Stimulated activated CD8-positive, alpha-beta memory T cell treated with anti-CD3 and anti-CD28 coated beads, Interleukin-4, amount 100 ng/mL, for 1 hour (primary cell): Measurements from ENCODE around the gene IFNA13.
"Not testable (repeated sequence)": the region's sequence is repeated elsewhere in the genome, so short reads cannot be mapped to it uniquely, and the experiment has no call there.

Experiments
- DNase-seq, 2 donors: peaks; one replicate each; pipeline ENCODE4 v3.0.0-alpha.2; 2020; ENCODE audit warnings: low read depth in 2 of 2, low spot score in 1 of 2

The IFNA13 gene

DNA sequence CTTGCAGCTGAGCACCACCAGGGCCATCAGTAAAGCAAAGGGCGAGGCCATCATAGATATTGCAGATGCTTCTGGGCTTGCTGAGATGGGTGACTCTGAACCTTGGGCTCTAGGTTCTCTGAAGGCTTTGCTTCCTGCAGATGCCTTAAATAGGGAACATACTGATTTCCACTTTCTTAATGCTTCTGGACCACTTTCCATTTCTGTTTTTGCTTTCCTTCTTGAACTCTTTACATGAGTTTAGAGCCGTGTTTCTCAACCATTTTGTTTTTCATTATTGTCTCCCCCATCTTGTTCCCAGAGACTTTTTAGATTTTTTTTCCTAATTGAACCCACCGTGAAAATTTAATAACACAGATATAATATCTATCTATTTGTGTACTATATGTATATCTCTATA lies at the start of gene IFNA13:
Gene IFNA13 (minus strand): TSS at position 101 of the 400 bp plus-strand sequence. CDS start 47 bp downstream, at position 54.
- DNase-seq = no peak

DNA sequence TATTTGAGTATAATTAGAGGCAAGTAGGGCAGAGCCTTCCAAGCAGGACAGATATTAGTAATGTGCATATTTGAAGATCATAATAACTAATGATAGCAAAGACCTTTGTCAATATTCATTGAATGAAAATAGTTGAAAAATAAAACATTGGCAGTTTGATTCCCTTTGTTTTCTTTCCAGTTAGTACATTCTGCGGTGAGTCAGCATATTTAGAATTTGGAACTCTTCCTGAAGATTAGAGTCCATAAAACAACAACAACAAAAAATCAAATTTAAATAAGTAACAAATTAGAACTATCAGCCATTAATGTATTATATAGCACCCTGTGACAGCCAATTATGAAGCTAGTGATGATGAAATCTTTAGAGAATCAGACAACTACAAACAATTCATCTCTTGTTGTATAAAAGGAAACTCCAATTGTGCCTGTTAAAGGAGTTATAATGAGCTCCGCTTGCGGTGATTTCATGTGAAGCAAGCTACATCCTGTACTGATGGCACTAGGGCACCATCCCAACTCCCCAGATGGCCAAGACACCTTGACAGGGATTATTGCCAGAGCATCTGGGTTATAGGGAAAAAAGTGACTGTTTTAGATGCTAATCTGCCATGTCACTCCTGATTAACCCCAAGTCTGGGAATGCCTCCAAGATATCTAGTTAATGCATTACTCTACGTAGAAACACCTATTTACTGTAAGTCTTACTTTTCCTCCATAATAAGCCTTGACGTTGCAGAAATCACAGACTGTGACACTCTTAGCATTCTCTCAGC lies 47.8 kb upstream of the IFNA13 start:
- no peak for DNase-seq

DNA sequence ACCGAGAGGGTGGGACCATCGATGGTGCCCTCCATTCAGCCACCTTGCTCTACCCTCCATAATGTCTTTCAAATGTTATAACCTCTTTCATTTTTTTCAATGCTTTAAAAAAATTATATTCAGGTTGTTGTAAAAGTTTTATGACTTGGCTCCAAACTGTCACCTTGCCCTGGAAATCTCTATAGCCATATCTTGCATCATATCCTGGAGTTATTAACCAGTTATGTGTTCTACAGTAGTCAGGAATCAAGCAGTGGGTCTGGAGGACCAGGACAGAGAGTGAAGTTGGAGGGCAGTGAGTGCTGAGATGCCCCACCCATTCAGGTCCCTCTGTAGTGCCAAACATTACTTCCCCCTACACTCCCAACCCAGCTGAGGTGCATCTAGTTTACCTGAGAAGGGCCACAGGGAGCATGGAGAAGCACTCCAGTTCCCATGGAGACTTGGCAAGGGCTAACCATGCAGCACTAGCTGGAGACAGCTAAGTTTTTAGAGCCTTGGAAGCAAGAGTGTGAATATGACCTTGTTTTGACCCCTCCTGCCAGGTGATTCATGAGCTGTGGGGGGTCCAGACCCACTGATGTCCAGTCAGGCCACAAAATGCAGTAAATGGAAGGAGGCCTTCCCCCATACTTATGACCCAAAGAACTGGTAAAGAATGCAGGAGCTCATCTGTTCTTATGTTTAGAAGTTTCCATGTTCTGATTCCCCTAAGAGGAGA lies 46.5 kb upstream of the IFNA13 start:
- DNase-seq = no peak

DNA sequence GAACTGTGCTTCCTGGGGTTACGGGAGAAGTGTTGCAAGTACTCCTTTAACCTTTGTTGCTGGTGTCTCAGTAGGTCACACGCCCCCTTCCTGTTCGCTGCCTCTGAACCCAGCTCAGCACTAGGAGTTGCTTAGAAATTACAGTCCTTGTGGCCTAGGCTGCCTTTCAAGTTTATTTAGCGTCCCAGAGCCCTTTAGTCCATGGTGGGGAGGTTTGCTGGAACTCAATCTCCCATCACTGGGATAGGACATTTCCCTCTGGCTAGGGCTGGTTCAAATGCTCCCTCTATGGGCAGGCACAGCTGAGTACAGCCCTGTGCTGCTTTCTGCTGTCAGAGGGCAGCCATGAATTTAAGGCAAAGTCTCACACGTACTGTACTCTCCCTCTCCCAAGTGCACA lies 45.8 kb upstream of the IFNA13 start:
- DNase-seq = no peak

DNA sequence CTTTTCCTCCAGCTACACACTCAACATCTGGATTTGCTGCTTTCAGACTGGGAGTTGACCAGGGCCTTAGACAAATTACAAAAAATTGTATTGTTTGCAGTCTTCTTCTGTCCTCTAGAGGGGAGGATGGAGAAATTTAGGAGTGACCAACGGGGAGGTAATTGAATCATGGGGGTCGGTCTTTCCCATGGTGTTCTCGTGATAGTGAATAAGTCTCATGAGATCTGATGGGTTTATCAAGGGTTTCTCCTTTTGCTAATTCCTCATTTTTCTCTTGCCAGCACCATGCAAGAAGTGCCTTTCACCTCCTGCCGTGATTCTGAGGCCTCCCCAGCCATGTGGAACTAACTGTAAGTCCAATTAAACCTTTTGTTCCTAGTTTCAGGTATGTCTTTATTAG lies 45.3 kb upstream of the IFNA13 start:
- no peak for DNase-seq

DNA sequence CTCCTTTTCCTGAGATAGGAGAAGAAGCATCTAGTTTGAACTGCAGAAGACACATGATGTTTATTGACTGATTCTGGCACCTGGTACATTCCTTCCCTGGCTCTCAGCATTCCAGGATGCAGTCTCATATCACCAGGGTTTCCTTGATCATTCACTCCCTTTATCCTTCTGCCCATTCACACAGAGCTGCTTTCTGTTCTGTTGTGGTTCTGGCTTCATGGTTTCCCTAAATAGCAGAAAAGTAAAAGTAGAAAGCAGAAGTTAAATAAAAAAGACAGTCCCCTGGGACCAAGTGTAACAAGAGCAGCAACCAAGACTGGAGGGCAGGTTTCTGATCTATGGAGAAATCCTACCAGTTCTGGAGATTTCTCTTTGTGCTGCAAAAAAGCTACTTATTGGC lies 44.2 kb upstream of the IFNA13 start:
- DNase-seq = no peak

DNA sequence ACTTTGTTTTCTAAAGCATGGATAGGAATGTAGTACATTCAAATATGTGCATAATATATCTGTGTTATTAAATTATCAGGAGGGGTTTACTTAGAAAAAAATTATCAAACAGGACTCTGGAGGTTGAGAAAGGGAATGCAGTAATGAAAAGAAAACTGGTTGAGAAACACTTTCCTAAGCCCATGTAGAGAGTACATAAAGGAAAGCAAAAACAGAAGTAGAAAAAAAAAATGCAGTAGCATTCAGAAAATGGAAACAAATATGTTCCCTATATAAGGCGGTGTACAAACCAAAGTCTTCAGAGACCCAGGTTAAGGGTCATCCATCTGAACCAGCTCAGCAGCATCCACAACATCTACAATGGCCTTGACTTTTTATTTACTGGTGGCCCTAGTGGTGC lies 41.0 kb upstream of the IFNA13 start, which contains the start of gene IFNA8:
Gene IFNA8 (plus strand): TSS at position 301 of the 400 bp plus-strand sequence. CDS start 60 bp downstream, at position 361.
- DNase-seq = no peak

DNA sequence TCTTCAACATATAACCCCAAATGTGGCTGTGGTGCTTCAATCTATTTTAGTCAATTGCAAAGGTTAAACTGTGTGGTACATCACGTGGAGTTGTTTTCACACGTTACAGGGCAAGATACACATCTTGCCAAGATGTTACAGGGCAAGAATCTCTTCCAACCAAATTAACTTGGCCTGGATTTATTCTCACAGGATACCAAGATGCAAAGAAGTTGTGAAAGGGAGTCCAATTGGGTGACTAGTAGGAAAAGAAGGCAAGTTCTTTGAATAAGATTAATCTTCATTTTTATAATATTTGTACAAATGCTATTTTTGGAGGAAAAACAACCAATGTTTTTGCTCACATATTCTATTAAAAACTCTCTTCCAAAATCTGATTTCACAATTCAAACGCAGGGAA lies 36.3 kb upstream of the IFNA13 start:
- DNase-seq = no peak

DNA sequence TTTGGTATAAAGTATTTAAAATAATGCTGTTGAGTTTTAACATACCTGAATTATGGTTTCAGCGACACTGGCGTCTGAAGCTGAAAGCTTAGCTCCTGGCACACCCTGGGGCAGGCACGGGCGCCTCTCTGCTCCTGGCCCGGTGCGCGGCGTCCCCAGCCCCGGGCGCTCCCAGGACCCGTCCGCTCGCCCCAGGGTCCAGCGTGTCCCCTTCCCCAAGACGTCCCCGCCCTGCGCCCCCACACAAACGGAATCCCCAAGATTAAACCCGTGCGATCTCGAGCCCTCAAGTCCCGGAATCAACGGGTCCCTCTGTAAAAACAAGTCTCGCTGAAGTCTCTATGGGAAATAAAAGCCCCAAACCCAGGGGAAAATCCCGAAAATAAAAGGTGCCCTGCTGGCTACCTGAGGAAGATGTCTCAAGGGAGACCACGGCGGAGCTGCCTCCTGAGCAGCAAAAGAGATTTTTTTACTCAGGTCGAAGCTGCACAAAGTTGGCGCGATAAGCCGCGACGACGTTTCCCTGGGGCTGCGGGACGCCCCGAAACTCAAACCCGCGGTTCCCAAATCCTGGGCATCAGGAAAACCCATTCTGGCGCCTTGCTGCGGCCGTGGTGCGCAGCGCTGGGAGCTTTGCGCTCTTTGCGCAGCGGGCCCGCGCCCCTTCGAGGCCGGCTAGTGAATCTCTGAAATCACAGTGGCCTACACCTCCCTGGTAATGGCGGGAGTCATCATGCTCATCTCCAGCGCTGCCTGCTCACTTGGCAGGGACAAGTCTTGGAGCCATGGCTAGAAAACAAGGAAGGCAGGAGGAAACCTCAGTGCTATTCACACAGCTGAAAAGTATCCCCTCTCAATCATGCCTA lies 34.8 kb upstream of the IFNA13 start:
- DNase-seq = no peak

DNA sequence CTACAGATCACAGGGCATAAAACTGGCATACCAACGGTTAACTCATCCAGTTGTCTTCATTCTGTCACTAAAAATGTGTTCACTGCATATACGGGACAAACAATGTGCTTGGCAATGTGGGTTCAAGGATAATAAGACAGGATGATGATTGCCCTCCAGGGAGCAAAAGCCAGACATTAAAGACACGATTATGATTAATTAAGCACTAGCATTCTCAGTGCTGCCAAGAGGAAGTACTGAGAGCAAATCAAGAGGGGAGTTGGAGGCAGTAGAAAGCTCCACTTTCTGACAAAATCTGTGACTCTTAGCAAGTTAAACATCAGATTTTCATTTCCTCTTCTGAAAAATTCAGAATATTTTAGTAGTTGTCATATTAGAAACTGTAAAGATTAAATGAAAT lies 32.1 kb upstream of the IFNA13 start:
- no peak for DNase-seq

DNA sequence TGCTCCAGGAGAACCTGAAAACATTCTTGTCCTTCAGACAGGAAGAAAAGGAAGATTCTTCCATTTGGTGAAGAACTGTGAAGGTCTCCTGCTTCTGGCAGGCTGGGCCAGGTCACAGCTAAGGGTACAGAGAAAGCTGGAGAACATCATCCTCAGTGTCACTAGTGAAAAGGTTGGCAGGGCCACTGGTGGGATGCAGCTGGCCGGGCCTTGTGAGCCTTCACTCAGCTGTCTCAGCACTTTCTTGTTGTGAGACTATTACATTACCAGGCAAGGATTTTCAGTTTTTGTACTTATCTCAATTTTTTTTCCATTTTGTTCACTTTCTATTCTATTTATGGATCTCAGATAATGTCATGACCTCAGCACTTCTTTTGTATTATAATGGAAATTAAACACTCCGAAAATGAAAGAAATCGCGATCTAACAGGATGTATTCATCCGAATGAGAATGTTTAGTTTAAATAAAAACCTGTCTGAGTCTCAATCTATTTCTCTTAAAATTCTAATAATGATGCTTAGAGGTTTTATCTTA lies 31.2 kb upstream of the IFNA13 start:
- no peak for DNase-seq

DNA sequence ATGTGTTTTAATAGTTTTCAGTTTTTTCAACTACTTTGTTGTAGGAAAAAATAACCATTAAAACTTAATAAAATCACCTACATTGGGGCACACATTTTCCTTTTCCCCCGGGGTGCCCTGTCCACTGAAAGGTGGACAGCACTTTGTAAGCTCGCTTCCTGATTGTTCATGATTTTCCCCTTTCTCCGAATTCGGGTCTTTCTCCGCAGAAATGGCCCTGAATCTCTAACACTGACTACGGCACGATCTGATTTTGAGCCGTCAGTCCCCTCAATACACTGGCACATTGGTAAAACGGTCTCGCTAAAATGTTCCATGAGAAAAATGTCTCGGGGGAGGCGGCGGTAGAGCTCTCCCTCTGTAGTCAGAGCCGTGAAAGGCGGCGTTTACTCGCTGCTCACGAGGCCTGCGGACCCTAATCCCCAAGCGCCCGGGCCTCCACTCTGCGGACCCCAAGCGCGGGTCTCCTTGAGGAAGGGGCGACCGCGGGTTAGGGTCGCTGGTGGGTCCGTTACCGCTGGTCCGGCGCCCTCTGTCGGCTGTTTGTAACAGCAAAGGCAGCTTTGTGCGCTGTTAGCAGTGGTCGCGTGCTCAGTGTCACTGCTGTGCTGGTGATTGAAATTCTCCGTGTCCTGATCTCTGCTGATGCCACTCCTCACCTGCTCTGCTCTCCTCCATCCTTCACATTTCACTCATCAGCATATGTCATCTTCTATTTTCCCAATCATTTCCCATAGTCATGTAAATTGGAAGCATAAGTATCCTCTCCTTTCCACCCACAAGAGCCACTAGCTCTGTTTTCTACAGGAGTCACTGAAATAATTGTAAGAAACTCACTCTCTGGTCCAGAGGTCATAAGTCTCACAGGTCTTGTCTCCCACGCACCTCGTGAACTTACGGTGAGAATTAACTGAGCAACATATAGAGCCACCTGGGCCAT lies 28.2 kb upstream of the IFNA13 start:
- peak; percentile 37 to 46 for DNase-seq

DNA sequence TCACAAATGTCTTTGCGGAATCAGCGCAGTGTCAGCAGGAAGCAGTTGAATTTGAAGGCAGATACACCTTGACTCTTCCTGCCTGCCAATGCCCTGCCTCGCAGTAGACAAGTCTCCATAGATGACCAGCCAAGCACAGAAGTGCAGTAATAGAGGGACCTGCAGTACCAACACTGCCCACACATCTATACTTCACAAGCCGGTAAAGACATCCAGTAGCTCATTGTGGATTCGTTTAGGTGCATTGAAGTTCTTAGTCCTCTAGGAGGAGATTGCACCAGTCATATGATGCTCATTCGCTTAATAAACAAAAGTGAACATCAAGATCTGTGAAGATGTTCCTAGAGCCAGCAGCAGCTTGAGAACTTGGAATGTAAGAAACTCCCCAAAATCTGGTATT lies 24.4 kb upstream of the IFNA13 start:
- no peak for DNase-seq

DNA sequence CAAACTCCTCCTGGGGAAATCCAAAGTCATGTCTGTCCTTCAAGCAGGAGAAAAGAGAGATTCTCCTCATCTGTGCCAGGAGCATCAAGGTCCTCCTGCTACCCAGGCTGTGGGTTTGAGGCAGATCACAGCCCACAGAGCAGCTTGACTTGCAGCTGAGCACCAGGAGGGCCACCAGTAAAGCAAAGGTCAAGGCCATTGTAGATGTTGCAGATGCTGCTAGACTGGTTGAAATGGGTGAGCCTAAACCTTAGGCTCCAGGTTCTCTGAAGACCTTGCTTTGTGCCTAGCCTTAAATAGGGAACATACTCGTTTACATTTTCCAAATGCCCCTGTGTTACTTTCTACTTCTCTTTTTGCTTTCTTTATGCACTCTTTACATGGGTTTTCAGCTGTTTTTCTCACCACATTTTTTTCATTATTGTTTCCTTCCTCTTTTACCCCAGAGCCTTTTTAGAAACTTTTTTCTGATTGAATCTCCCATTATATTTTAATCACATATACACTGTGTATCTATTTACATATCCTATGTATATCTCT lies 17.3 kb upstream of the IFNA13 start, which contains the start of gene IFNA2:
Gene IFNA2 (minus strand): TSS at position 268 of the 540 bp plus-strand sequence. CDS start 69 bp downstream, at position 199.
- DNase-seq = no peak

DNA sequence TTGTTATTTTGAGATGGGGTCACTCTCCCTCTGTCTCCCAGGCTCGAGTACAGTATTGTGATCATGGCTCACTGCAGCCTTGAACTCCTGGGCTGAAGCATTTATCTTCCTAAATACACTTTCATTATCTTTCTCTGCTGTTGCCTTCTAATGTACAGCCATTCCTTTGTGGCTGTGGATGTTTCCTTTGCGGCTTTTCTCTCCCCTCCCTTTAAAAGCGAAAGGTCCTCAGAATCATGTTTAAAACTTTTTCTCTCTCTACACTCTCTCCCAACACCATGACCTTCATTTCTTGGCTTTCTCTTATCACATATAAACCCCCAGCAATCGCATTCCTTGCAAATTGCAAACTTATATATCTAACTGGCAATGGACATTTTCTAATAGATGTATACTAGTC lies 15.8 kb upstream of the IFNA13 start:
- DNase-seq = no peak

DNA sequence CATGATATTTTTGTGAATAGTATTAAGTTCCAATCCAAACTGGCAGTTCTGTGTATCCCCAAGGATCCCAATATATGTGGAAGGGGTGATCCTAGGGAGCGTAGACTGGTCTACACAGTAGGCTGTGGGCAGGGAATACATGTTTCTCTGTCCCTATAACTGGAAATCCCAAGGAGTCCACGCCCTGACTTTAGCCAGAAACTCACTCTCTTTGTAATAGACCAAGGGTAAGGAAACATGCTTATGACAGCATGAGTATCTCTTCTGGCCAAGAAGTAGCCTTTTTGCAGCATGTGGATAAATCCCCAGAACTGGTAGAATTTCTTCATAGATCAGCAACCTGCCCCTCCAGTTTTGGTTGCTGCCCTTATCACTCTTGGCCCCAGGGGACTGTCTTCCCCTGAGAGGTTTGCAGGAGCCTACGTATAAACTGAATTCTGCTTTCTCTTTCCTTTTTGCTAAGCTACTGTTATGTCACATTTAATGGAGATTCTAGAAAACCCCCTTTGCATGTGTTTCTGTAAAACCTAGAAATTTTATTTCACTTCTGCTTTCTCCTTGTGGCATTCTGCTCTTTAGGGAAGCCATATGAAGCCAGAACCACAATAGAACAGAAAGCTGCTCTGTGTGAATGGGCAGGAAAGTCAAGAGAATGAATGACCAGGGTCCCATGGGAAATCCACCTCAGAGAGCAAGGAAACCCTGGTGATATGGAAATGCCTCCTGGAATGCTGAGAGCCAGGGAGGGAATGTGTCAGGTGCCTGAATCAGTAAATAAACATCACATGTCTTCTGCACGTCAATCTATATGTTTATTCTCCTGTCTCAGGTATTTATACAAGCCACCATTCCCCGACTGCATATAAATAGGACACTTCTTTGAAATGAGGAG lies 13.8 kb upstream of the IFNA13 start:
- DNase-seq = no peak

DNA sequence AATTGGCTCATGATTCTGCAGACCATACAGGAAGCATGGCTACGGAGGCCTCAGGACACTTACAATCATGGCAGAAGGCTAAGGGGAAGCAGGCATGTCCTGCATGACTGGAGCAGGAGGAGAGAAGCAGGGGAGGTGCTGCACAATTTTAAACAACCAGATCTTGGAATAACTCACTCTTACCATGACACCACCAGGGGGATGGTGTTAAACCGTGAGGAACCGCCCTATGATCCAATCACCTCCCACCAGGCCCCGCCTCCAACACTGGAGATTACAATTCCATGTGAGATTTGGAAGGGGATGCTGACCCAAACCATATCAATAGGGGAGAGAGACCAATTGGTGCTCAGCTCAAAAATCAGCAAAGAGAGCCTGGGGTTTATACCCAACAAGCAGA lies 3.6 kb upstream of the IFNA13 start:
- not testable (repeated sequence) for DNase-seq

DNA sequence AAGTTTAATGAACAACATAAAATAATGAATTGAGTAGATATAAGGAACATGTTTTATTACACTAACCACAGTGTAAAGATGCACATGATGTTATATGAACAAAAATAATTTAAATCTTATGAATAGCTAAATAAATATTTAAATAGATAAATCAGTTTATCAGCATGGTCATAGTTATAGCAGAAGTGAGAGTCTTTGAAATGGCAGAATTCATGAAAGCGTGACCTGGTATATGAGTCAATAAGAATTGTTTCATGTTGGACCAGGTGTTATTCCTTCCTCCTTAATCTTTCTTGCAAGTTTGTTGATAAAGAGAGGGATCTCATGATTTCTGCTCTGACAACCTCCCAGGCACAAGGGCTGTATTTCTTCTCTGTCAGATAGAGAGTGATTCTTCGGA lies 688 bp downstream of the IFNA13 start:
- DNase-seq = not testable (repeated sequence)

DNA sequence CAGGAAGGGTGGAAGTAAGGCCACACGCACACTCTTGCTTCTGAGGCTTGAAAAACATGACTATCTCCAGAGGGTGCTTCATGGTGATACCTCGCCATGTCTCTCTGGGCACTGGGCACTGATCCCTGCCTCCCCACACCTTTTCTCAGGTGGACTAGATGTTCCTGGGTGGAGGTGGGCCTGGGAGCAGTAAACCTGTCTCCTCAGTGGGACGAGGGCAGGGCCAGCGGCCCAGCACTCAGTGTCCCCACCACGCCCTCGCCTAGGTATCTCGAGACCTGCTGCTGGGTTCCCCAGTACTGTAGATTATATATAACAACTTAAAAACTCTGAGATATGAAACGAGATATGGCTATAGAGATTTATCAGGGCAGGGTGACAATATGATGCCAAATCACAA lies 5.6 kb downstream of the IFNA13 start:
- DNase-seq = no peak
